ENCODE data around the gene DALRD3.

The DALRD3 gene

GRCh38 chr3:48984663-48985062 lies 33.7 kb downstream of the DALRD3 start:
- TF ChIP-seq GABPA (IDR thresholded peaks at IDR 0.05; ENCODE audit: low read depth) (no peak), SPI1 (IDR thresholded peaks at IDR 0.05; ENCODE audit: borderline replicate concordance, low read depth) (no peak), POLR2AphosphoS5 (IDR thresholded peaks at IDR 0.05; ENCODE audit: low read depth) (no peak)
- TF ChIP-seq, protein P1, sequence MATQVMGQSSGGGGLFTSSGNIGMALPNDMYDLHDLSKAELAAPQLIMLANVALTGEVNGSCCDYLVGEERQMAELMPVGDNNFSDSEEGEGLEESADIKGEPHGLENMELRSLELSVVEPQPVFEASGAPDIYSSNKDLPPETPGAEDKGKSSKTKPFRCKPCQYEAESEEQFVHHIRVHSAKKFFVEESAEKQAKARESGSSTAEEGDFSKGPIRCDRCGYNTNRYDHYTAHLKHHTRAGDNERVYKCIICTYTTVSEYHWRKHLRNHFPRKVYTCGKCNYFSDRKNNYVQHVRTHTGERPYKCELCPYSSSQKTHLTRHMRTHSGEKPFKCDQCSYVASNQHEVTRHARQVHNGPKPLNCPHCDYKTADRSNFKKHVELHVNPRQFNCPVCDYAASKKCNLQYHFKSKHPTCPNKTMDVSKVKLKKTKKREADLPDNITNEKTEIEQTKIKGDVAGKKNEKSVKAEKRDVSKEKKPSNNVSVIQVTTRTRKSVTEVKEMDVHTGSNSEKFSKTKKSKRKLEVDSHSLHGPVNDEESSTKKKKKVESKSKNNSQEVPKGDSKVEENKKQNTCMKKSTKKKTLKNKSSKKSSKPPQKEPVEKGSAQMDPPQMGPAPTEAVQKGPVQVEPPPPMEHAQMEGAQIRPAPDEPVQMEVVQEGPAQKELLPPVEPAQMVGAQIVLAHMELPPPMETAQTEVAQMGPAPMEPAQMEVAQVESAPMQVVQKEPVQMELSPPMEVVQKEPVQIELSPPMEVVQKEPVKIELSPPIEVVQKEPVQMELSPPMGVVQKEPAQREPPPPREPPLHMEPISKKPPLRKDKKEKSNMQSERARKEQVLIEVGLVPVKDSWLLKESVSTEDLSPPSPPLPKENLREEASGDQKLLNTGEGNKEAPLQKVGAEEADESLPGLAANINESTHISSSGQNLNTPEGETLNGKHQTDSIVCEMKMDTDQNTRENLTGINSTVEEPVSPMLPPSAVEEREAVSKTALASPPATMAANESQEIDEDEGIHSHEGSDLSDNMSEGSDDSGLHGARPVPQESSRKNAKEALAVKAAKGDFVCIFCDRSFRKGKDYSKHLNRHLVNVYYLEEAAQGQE (IDR thresholded peaks at IDR 0.05; ENCODE audit: insufficient replicate concordance, low read depth), result no peak
- TF ChIP-seq, protein P2, sequence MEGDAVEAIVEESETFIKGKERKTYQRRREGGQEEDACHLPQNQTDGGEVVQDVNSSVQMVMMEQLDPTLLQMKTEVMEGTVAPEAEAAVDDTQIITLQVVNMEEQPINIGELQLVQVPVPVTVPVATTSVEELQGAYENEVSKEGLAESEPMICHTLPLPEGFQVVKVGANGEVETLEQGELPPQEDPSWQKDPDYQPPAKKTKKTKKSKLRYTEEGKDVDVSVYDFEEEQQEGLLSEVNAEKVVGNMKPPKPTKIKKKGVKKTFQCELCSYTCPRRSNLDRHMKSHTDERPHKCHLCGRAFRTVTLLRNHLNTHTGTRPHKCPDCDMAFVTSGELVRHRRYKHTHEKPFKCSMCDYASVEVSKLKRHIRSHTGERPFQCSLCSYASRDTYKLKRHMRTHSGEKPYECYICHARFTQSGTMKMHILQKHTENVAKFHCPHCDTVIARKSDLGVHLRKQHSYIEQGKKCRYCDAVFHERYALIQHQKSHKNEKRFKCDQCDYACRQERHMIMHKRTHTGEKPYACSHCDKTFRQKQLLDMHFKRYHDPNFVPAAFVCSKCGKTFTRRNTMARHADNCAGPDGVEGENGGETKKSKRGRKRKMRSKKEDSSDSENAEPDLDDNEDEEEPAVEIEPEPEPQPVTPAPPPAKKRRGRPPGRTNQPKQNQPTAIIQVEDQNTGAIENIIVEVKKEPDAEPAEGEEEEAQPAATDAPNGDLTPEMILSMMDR (IDR thresholded peaks at IDR 0.05; ENCODE audit: insufficient read depth, low read length), result no peak
- Histone ChIP-seq H3K4me3 (replicated peaks; ENCODE audit: insufficient read depth, low read length) (no peak overlapping the region), H3K27me3 (ENCODE audit: insufficient read depth, poor library complexity, severe bottlenecking) (no peaks in the 10 kb centered on the region), H3K27ac (replicated peaks) (no peak overlapping the region)
- no peak for DNase-seq (ENCODE audit: low read depth in 1 of 2, low spot score in 1 of 2)

- TF ChIP-seq, protein P2 (IDR thresholded peaks at IDR 0.05; ENCODE audit: insufficient read depth, low read length), result no peak
- TF ChIP-seq POLR2AphosphoS5 (IDR thresholded peaks at IDR 0.05; ENCODE audit: low read depth) (no peak), GABPA (IDR thresholded peaks at IDR 0.05; ENCODE audit: low read depth) (no peak)
- no peak overlapping the region for H3K27ac ChIP-seq (replicated peaks)
- H3K27me3 ChIP-seq (ENCODE audit: insufficient read depth, poor library complexity, severe bottlenecking), result no peaks in the 10 kb centered on the region
- DNase-seq (ENCODE audit: low read depth in 1 of 2, low spot score in 1 of 2), result no peak
- H3K4me3 ChIP-seq (replicated peaks; ENCODE audit: insufficient read depth, low read length), result no peak overlapping the region
These were observed 35.3 kb downstream of the DALRD3 start for GRCh38 chr3:48983096-48983495.

DNA sequence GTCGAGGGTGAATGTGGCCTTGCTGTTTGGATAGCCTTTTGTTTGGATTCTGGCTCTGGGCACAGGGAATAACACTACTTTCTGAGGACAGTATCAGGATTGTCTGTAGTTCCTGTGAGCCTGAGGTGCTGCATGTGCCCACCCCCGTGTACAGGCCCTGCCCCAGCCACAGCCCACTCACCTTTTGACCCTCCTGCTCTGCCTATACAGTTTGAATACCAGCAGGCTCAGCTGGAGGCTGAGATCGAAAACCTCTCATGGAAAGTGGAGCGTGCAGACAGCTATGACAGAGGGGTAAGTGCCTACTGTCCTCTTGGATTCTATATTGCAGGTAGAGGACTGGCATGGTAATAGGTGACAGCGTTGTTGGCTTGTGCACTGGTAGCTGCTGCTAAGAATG lies 35.7 kb downstream of the DALRD3 start:
- Histone ChIP-seq H3K27me3 (ENCODE audit: insufficient read depth, poor library complexity, severe bottlenecking) (no peaks in the 10 kb centered on the region), H3K27ac (replicated peaks) (no peak overlapping the region), H3K4me3 (replicated peaks; ENCODE audit: insufficient read depth, low read length) (no peak overlapping the region)
- DNase-seq (ENCODE audit: low read depth in 1 of 2, low spot score in 1 of 2), result no peak
- TF ChIP-seq, protein P2 (IDR thresholded peaks at IDR 0.05; ENCODE audit: insufficient read depth, low read length), result no peak
- TF ChIP-seq, protein P1 (IDR thresholded peaks at IDR 0.05; ENCODE audit: insufficient replicate concordance, low read depth), result no peak

DNA sequence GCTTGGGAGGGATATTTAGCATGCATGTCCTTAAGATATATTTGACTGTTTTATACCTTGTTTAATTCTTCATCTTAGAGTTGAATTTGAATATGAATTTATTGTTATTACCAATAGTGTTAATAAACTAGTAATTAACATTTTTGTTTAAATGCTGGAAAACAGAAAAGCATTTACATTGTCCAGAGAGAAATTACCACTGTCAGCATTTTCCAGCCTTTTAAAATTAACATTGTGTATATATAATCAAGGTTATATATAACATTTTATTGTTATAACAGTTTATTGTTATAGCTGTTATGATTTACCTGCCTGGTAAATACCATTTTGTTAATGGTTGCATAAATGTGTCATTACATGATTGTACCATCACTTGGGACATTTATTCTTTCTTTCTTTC lies 36.4 kb downstream of the DALRD3 start:
- Histone ChIP-seq H3K27me3 (ENCODE audit: insufficient read depth, poor library complexity, severe bottlenecking) (no peaks in the 10 kb centered on the region), H3K4me3 (replicated peaks; ENCODE audit: insufficient read depth, low read length) (no peak overlapping the region), H3K27ac (replicated peaks) (no peak overlapping the region)
- no peak for DNase-seq (ENCODE audit: low read depth in 1 of 2, low spot score in 1 of 2)
- TF ChIP-seq, protein P2 (IDR thresholded peaks at IDR 0.05; ENCODE audit: insufficient read depth, low read length), result no peak
- TF ChIP-seq, protein P1 (IDR thresholded peaks at IDR 0.05; ENCODE audit: insufficient replicate concordance, low read depth), result no peak
- TF ChIP-seq GABPA (IDR thresholded peaks at IDR 0.05; ENCODE audit: low read depth) (no peak), SPI1 (IDR thresholded peaks at IDR 0.05; ENCODE audit: borderline replicate concordance, low read depth) (no peak), POLR2AphosphoS5 (IDR thresholded peaks at IDR 0.05; ENCODE audit: low read depth) (no peak)
